IMR-90 (cell line): ENCODE measurements around the gene SPINT1. TPM values are rescaled to one million over a fixed set of nuclear protein-coding genes. Genes with fewer than 3 reads are reported as not detected.

Source experiments
- ATAC-seq: fragments of 200-7000 bp; cut with Tn5 transposase; 2 replicates; pipeline ENCODE4 v1.9.1; 2020; ENCODE audit warnings: low read depth, mild to moderate bottlenecking, moderate library complexity
- BruUV-seq: library from RNA; stranded (reverse); fragments of 400-500 nt; replicated peaks from 2 replicates; lab custom pipeline; 2021; lab: Mats Ljungman, UMichigan
- CTCF ChIA-PET: fragments of 300-600 bp; formaldehyde crosslinking; extraction: SDS; loops from one replicate; lab custom pipeline; 2021; ENCODE audit warnings: antibody characterized with exemption; lab: Yijun Ruan, JAX
- POLR2A ChIA-PET: fragments of 300-600 bp; sonication (Branson Sonifier 250); formaldehyde crosslinking; loops from one replicate; lab custom pipeline; 2022; ENCODE audit warnings: antibody characterized with exemption; ENCODE audit not compliant: unreplicated experiment; lab: Charles Lee
- DNase-seq: peaks from one replicate; pipeline ENCODE4 v3.0.0; 2013
- H2AFZ ChIP-seq: replicated peaks from 2 replicates; pipeline ENCODE3; 2013; ENCODE audit warnings: low read length, mild to moderate bottlenecking; ENCODE audit not compliant: poor library complexity
- H2AK5ac ChIP-seq: 2 replicates; pipeline ENCODE4 v1.6.1; 2013; ENCODE audit warnings: low read depth, low read length, inconsistent platforms
- H2AK9ac ChIP-seq: replicated peaks from 2 replicates; pipeline ENCODE3; 2013; ENCODE audit warnings: mild to moderate bottlenecking, low read depth, low read length, moderate library complexity; ENCODE audit not compliant: poor library complexity
- H2BK120ac ChIP-seq: 2 replicates; pipeline ENCODE4 v1.6.1; 2013; ENCODE audit warnings: low read depth, low read length, inconsistent platforms
- H2BK15ac ChIP-seq: 3 replicates; pipeline ENCODE4 v1.6.1; 2013; ENCODE audit warnings: low read depth, low read length, inconsistent platforms
- H2BK20ac ChIP-seq: 2 replicates; pipeline ENCODE4 v1.6.1; 2013; ENCODE audit warnings: low read depth, mild to moderate bottlenecking, inconsistent platforms, low read length, moderate library complexity
- H2BK5ac ChIP-seq: 2 replicates; pipeline ENCODE4 v1.6.1; 2013; ENCODE audit warnings: mild to moderate bottlenecking, low read depth, low read length, inconsistent platforms; ENCODE audit not compliant: poor library complexity, severe bottlenecking
- H3K14ac ChIP-seq: replicated peaks from 2 replicates; pipeline ENCODE4 v1.6.1; 2013; ENCODE audit warnings: low read depth, low read length, inconsistent platforms
- H3K18ac ChIP-seq: 2 replicates; pipeline ENCODE4 v1.6.1; 2013; ENCODE audit warnings: low read depth, low read length, control low read depth
- H3K23ac ChIP-seq: 2 replicates; pipeline ENCODE4 v1.6.1; 2013; ENCODE audit warnings: low read depth, low read length, inconsistent platforms
- H3K27ac ChIP-seq: 2 replicates; pipeline ENCODE4 v1.5.1; 2013; ENCODE audit warnings: mild to moderate bottlenecking, control low read depth, low read length; ENCODE audit not compliant: insufficient read depth
- H3K27me3 ChIP-seq: 2 replicates; pipeline ENCODE4 v1.6.1; 2013; ENCODE audit warnings: low read length; ENCODE audit not compliant: control insufficient read depth, insufficient read depth
- H3K36me3 ChIP-seq: 2 replicates; pipeline ENCODE4 v1.6.1; 2013; ENCODE audit warnings: low read length, mixed read lengths; ENCODE audit not compliant: control insufficient read depth, insufficient read depth
- H3K4ac ChIP-seq: 2 replicates; pipeline ENCODE4 v1.6.1; 2013; ENCODE audit warnings: low read depth, low read length, inconsistent platforms
- H3K4me1 ChIP-seq: 2 replicates; pipeline ENCODE4 v1.6.1; 2013; ENCODE audit warnings: low read length, mixed read lengths; ENCODE audit not compliant: control insufficient read depth, insufficient read depth
- H3K4me2 ChIP-seq: 2 replicates; pipeline ENCODE4 v1.6.1; 2013; ENCODE audit warnings: low read depth, mild to moderate bottlenecking, control low read depth, low read length, moderate library complexity
- H3K4me3 ChIP-seq: 2 replicates; pipeline ENCODE4 v1.5.1; 2013; ENCODE audit warnings: low read depth, mild to moderate bottlenecking, control low read depth, low read length, moderate library complexity; ENCODE audit not compliant: insufficient read depth
- H3K56ac ChIP-seq: 2 replicates; pipeline ENCODE4 v1.6.1; 2013; ENCODE audit warnings: low read length, inconsistent platforms; ENCODE audit not compliant: insufficient read depth; ENCODE audit errors: extremely low read depth
- H3K79me1 ChIP-seq, 2 experiments: 2 replicates each; pipeline ENCODE4 v1.6.1; 2013; ENCODE audit warnings: low read length in 2 of 2, inconsistent platforms in 1 of 2, low read depth in 1 of 2
- H3K9ac ChIP-seq: 2 replicates; pipeline ENCODE4 v1.6.1; 2013; ENCODE audit warnings: low read depth, low read length, control low read depth
- H3K9me1 ChIP-seq: 2 replicates; pipeline ENCODE4 v1.6.1; 2013; ENCODE audit warnings: low read length, inconsistent platforms; ENCODE audit not compliant: insufficient read depth
- H3K9me3 ChIP-seq: 2 replicates; pipeline ENCODE4 v1.6.1; 2013; ENCODE audit warnings: low read length; ENCODE audit not compliant: control insufficient read depth, insufficient read depth
- H4K20me1 ChIP-seq: 2 replicates; pipeline ENCODE4 v1.6.1; 2013; ENCODE audit warnings: low read length, inconsistent platforms; ENCODE audit not compliant: insufficient read depth
- H4K5ac ChIP-seq: 2 replicates; pipeline ENCODE4 v1.6.1; 2013; ENCODE audit warnings: mild to moderate bottlenecking, low read depth, low read length, control low read depth
- H4K8ac ChIP-seq, 2 experiments: 2 replicates each; pipeline ENCODE4 v1.6.1; 2013; ENCODE audit warnings: low read depth in 2 of 2, low read length in 2 of 2, control low read depth in 1 of 2, inconsistent platforms in 1 of 2
- H4K91ac ChIP-seq: 2 replicates; pipeline ENCODE4 v1.6.1; 2013; ENCODE audit warnings: low read depth, low read length, inconsistent platforms; ENCODE audit not compliant: insufficient read depth
- CEBPB ChIP-seq: IDR thresholded peaks from 2 replicates; pipeline ENCODE4 v1.6.1; 2012; ENCODE audit warnings: low read depth, low read length, improper control_type of control experiment
- CHD1 ChIP-seq: IDR thresholded peaks from 2 replicates; pipeline ENCODE4 v1.6.1; 2012; ENCODE audit warnings: low read depth, low read length, improper control_type of control experiment
- FOS ChIP-seq: fragments of 150-350 bp; IDR thresholded peaks from 2 replicates; pipeline ENCODE4 v1.6.1; 2016; ENCODE audit warnings: low read depth, low read length
- MAFK ChIP-seq: IDR thresholded peaks from 2 replicates; pipeline ENCODE4 v1.6.1; 2012; ENCODE audit warnings: low read depth, low read length, improper control_type of control experiment
- MXI1 ChIP-seq: IDR thresholded peaks from 2 replicates; pipeline ENCODE4 v1.6.1; 2012; ENCODE audit warnings: low read depth, mild to moderate bottlenecking, low read length, moderate library complexity, borderline replicate concordance
- NFE2L2 ChIP-seq: fragments of 150-350 bp; IDR thresholded peaks from 2 replicates; pipeline ENCODE4 v1.6.1; 2016; ENCODE audit warnings: low read depth, mild to moderate bottlenecking, low read length
- RAD21 ChIP-seq: IDR thresholded peaks from 2 replicates; pipeline ENCODE4 v1.6.1; 2012; ENCODE audit warnings: low read length, improper control_type of control experiment
- RCOR1 ChIP-seq: IDR thresholded peaks from 2 replicates; pipeline ENCODE4 v1.6.1; 2012; ENCODE audit warnings: mild to moderate bottlenecking, low read length, improper control_type of control experiment; ENCODE audit not compliant: insufficient replicate concordance
- RFX5 ChIP-seq: IDR thresholded peaks from 2 replicates; pipeline ENCODE4 v1.8.0; 2012; ENCODE audit warnings: low read depth, mild to moderate bottlenecking, low read length, moderate library complexity
- SMC3 ChIP-seq: fragments of 150-350 bp; IDR thresholded peaks from 2 replicates; pipeline ENCODE4 v1.6.1; 2016; ENCODE audit warnings: low read depth, mild to moderate bottlenecking, antibody characterized with exemption, low read length, moderate library complexity
- WGBS, 2 experiments: methylation state at CpG; one replicate each; pipeline versions ENCODE4 v1.1.5 to v1.1.7; 2013; ENCODE audit warnings: missing lambda C conversion rate in 2 of 2; ENCODE audit not compliant: insufficient read length in 1 of 2; ENCODE audit errors: extremely low coverage in 2 of 2; 5-methylcytosine and 5-hydroxymethylcytosine counted together
- dilution Hi-C: fragments of 300-500 bp; cut with HindIII; formaldehyde crosslinking; loops from one replicate; pipeline ENCODE4 v1.14.3; 2018; ENCODE audit warnings: low sequenced_read_pairs; ENCODE audit not compliant: unreplicated experiment
- in situ Hi-C: fragments of 300-500 bp; cut with MboI; formaldehyde crosslinking; loops from 3 replicates; pipeline ENCODE4 v1.14.3; 2019; ENCODE audit warnings: low sequenced_read_pairs, inconsistent platforms, mixed read lengths
- intact Hi-C: fragments of 100-400 bp; cut with micrococcal nuclease; formaldehyde crosslinking; loops from 2 replicates; pipeline ENCODE4 v1.10.0; 2022
- polyA plus RNA-seq, 3 experiments: library from polyadenylated mRNA; depleted of rRNA; stranded (reverse); fragments of >200 nt; gene quantifications; 2 replicates each; pipeline ENCODE4 v1.2.3, GENCODE V29; 2012; ENCODE audit warnings: low replicate concordance in 1 of 3
- total RNA-seq: library from RNA; depleted of rRNA; stranded (reverse); fragments of >200 nt; gene quantifications from 2 replicates; pipeline ENCODE4 v1.2.3, GENCODE V29; 2012
- TF ChIP-seq, protein P1 (sequence below): conservative IDR thresholded peaks from 2 replicates; pipeline ENCODE4 v1.5.1; 2012; ENCODE audit warnings: mild to moderate bottlenecking, low read depth, low read length, improper control_type of control experiment
- TF ChIP-seq, protein P2 (sequence below): fragments of 150-350 bp; IDR thresholded peaks from 2 replicates; pipeline ENCODE4 v1.6.1; 2017; ENCODE audit warnings: mild to moderate bottlenecking, antibody characterized with exemption, low read length, low read depth

The SPINT1 gene
- total and polyA plus RNA-seq, 2 of the 4 experiments (the other 2 are of a cell fraction) = 0.90 to 2.1 TPM

DNA sequence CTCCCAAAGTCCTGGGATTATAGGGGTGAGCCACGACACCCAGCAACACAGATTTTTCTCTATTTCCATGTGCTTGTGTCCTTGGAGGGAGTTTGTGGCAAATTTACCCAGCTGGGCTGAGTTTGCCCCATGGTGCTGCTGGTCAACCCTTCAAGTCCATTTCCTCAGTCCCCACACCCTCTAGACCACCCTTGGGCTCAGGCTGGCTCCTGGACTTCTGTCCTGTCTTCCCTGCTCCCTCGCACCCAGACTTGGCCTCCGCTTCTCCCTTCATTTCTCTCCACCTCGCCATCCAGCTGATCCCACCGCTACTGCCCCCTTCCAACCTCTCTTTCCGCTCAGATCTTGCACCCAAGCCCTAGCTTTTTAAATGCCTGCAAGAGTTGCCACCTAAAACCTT lies 37.5 kb downstream of the SPINT1 start:
- TF ChIP-seq RFX5 (no peak), SMC3 (no peak), FOS (no peak), RAD21 (no peak), MXI1 (no peak), CHD1 (no peak), CEBPB (no peak), MAFK (no peak), RCOR1 (no peak), NFE2L2 (no peak)
- TF ChIP-seq, protein P1, sequence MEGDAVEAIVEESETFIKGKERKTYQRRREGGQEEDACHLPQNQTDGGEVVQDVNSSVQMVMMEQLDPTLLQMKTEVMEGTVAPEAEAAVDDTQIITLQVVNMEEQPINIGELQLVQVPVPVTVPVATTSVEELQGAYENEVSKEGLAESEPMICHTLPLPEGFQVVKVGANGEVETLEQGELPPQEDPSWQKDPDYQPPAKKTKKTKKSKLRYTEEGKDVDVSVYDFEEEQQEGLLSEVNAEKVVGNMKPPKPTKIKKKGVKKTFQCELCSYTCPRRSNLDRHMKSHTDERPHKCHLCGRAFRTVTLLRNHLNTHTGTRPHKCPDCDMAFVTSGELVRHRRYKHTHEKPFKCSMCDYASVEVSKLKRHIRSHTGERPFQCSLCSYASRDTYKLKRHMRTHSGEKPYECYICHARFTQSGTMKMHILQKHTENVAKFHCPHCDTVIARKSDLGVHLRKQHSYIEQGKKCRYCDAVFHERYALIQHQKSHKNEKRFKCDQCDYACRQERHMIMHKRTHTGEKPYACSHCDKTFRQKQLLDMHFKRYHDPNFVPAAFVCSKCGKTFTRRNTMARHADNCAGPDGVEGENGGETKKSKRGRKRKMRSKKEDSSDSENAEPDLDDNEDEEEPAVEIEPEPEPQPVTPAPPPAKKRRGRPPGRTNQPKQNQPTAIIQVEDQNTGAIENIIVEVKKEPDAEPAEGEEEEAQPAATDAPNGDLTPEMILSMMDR = no peak
- TF ChIP-seq, protein P2, sequence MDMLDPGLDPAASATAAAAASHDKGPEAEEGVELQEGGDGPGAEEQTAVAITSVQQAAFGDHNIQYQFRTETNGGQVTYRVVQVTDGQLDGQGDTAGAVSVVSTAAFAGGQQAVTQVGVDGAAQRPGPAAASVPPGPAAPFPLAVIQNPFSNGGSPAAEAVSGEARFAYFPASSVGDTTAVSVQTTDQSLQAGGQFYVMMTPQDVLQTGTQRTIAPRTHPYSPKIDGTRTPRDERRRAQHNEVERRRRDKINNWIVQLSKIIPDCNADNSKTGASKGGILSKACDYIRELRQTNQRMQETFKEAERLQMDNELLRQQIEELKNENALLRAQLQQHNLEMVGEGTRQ = no peak
- Histone ChIP-seq H3K4me2 (no peak overlapping the region), H3K79me1 (no peaks in the 10 kb centered on the region), H3K9me3 (peaks cover 3% of the 10 kb centered on the region; the same call in 1 of the 2 replicates), H3K14ac (no peak overlapping the region), H3K27me3 (no peaks in the 10 kb centered on the region; the same call in 1 of the 2 replicates), H3K9ac (no peak overlapping the region), H4K20me1 (no peaks in the 10 kb centered on the region), H3K4me1 (no peaks in the 10 kb centered on the region), H4K91ac (no peak overlapping the region), H3K23ac (no peak overlapping the region), H2AFZ (no peak overlapping the region), H2BK20ac (no peak overlapping the region), H3K36me3 (no peaks in the 10 kb centered on the region), H3K27ac (no peak overlapping the region), H3K4ac (no peak overlapping the region), H2AK9ac (no peak overlapping the region), H4K5ac (no peak overlapping the region), H3K9me1 (no peaks in the 10 kb centered on the region), H2BK15ac (no peak overlapping the region), H4K8ac (no peak overlapping the region), H2BK5ac (no peak overlapping the region), H3K56ac (no peak overlapping the region), H2BK120ac (no peak overlapping the region), H3K4me3 (no peak overlapping the region), H3K18ac (no peak overlapping the region), H2AK5ac (no peak overlapping the region)
- CTCF ChIA-PET = interaction anchor here (1.4 to 1.6 kb wide), 2 partner anchors 10 to 13 kb away, joined by 5 to 6 read pairs; partner anchors contain the start of gene VPS18
- DNase-seq = no peak
- no peak for ATAC-seq
- no TSS peak for BruUV-seq
- POLR2A ChIA-PET = no interaction called here
- 90% methylated on average over 2 of the region's 6 CpGs; no CpG with 5 or more reads in 1 of the 2 experiments for WGBS, 2 experiments
- intact Hi-C loops = no loop called here
- in situ Hi-C loops = no loop called here
- dilution Hi-C loops = no loop called here
